Neural progenitor cell (in vitro differentiated cells): ENCODE data around the gene LRP1B. TPM values are rescaled to one million over a fixed set of nuclear protein-coding genes. Genes with fewer than 3 reads are reported as not detected.
A peak's percentile ranks its signal among the peaks of the same experiment; 100 is the strongest.

Experiments
- DNase-seq: peaks from one replicate; pipeline ENCODE4 v3.0.0-alpha.2; 2016; ENCODE audit warnings: low spot score
- H2AFZ ChIP-seq: fragments of 200-600 bp; sonication (generic); replicated peaks from 2 replicates; pipeline ENCODE4 v1.6.1; 2016; ENCODE audit warnings: antibody characterized with exemption
- H3F3A ChIP-seq: fragments of 200-600 bp; sonication (generic); 2 replicates; pipeline ENCODE4 v1.6.1; 2016; ENCODE audit warnings: antibody characterized with exemption, low read depth
- H3K27ac ChIP-seq: fragments of 200-600 bp; sonication (generic); 2 replicates; pipeline ENCODE4 v1.5.1; 2016; ENCODE audit warnings: mild to moderate bottlenecking
- H3K27me3 ChIP-seq: fragments of 200-600 bp; sonication (generic); 2 replicates; pipeline ENCODE4 v1.6.1; 2016; ENCODE audit warnings: mild to moderate bottlenecking, moderate library complexity
- H3K36me3 ChIP-seq: fragments of 200-600 bp; sonication (generic); 2 replicates; pipeline ENCODE4 v1.5.1; 2016
- H3K4me1 ChIP-seq: fragments of 200-600 bp; sonication (generic); 2 replicates; pipeline ENCODE4 v1.6.1; 2016; ENCODE audit warnings: mixed run types
- H3K4me2 ChIP-seq: fragments of 200-600 bp; sonication (generic); 2 replicates; pipeline ENCODE4 v1.6.1; 2016
- H3K4me3 ChIP-seq: fragments of 200-600 bp; sonication (generic); 2 replicates; pipeline ENCODE4 v1.5.1; 2016
- H3K79me2 ChIP-seq: fragments of 200-600 bp; sonication (generic); 2 replicates; pipeline ENCODE4 v1.6.1; 2016; ENCODE audit warnings: low read depth
- H3K9ac ChIP-seq: fragments of 200-600 bp; sonication (generic); 2 replicates; pipeline ENCODE4 v1.6.1; 2016
- H3K9me3 ChIP-seq: fragments of 200-600 bp; sonication (generic); 2 replicates; pipeline ENCODE4 v1.5.1; 2016; ENCODE audit warnings: low read depth
- H4K20me1 ChIP-seq: fragments of 200-600 bp; sonication (generic); 2 replicates; pipeline ENCODE4 v1.6.1; 2016; ENCODE audit warnings: low read depth
- H3K27ac Mint-ChIP-seq: 3 replicates; pipeline ENCODE4 v1.8.0; 2021; ENCODE audit warnings: mixed read lengths
- H3K27me3 Mint-ChIP-seq: 2 replicates; pipeline ENCODE4 v1.8.0; 2022; ENCODE audit warnings: low read depth, mild to moderate bottlenecking, inconsistent platforms, moderate library complexity, mixed read lengths; ENCODE audit not compliant: insufficient read depth
- H3K36me3 Mint-ChIP-seq: 3 replicates; pipeline ENCODE4 v1.8.0; 2021; ENCODE audit warnings: mixed read lengths
- H3K4me1 Mint-ChIP-seq: 3 replicates; pipeline ENCODE4 v1.8.0; 2021; ENCODE audit warnings: mixed read lengths
- H3K4me3 Mint-ChIP-seq: 3 replicates; pipeline ENCODE4 v1.8.0; 2021; ENCODE audit warnings: mild to moderate bottlenecking, moderate library complexity, mixed read lengths
- H3K9me3 Mint-ChIP-seq: 3 replicates; pipeline ENCODE4 v1.8.0; 2020; ENCODE audit warnings: mixed read lengths
- EZH2 ChIP-seq: fragments of 200-600 bp; sonication (generic); IDR thresholded peaks from 2 replicates; pipeline ENCODE4 v1.6.1; 2017; ENCODE audit warnings: antibody characterized with exemption, mild to moderate bottlenecking, moderate library complexity
- EZH2phosphoT487 ChIP-seq: fragments of 200-600 bp; sonication (generic); IDR thresholded peaks from 2 replicates; pipeline ENCODE4 v1.6.1; 2017; ENCODE audit warnings: antibody characterized with exemption
- total RNA-seq: library from RNA; depleted of rRNA; stranded (reverse); fragments of >200 nt; gene quantifications from 2 replicates; pipeline ENCODE4 v1.2.3, GENCODE V29; 2015; ENCODE audit warnings: low replicate concordance
- TF ChIP-seq, protein P1 (sequence below): fragments of 200-600 bp; sonication (generic); IDR thresholded peaks from 2 replicates; pipeline ENCODE4 v1.5.1; 2017; ENCODE audit warnings: antibody characterized with exemption, mild to moderate bottlenecking

LRP1B gene
- total RNA-seq, 1 donor from 2014 or later, result not detected

DNA sequence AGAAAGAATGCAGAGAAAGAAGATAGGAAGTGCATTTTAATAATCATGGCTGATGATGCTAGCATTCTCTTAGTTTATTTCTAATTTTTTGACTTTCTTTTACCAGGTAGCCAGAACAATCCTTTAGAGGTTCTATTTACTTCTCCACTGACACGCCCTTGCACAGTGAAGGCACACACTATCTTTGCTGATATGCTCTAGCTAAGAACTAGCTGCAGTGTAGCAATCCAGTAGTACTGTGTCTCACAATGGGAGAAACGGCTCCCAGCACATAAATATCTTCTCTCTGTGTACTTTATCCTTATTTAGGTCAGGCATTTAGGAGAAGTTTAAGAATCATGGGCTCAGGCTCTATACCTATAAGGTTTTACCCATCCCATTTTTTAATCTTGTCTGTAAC, 1005.4 kb downstream of the LRP1B start:
- Mint-ChIP-seq H3K27ac (no peak overlapping the region), H3K36me3 (no peaks in the 10 kb centered on the region), H3K27me3 (peaks cover 2% of the 10 kb centered on the region), H3K4me1 (no peaks in the 10 kb centered on the region), H3K9me3 (no peaks in the 10 kb centered on the region), H3K4me3 (no peak overlapping the region)
- Histone ChIP-seq H3F3A (no peaks in the 10 kb centered on the region), H3K27ac (no peak overlapping the region), H3K4me1 (no peaks in the 10 kb centered on the region), H3K36me3 (no peaks in the 10 kb centered on the region), H3K79me2 (no peaks in the 10 kb centered on the region), H3K4me2 (no peak overlapping the region), H2AFZ (no peak overlapping the region), H3K27me3 (no peaks in the 10 kb centered on the region), H4K20me1 (no peaks in the 10 kb centered on the region), H3K9me3 (no peaks in the 10 kb centered on the region), H3K4me3 (no peak overlapping the region), H3K9ac (no peak overlapping the region)
- DNase-seq, result no peak
- TF ChIP-seq EZH2 (no peak), EZH2phosphoT487 (no peak)
- TF ChIP-seq, protein P1, sequence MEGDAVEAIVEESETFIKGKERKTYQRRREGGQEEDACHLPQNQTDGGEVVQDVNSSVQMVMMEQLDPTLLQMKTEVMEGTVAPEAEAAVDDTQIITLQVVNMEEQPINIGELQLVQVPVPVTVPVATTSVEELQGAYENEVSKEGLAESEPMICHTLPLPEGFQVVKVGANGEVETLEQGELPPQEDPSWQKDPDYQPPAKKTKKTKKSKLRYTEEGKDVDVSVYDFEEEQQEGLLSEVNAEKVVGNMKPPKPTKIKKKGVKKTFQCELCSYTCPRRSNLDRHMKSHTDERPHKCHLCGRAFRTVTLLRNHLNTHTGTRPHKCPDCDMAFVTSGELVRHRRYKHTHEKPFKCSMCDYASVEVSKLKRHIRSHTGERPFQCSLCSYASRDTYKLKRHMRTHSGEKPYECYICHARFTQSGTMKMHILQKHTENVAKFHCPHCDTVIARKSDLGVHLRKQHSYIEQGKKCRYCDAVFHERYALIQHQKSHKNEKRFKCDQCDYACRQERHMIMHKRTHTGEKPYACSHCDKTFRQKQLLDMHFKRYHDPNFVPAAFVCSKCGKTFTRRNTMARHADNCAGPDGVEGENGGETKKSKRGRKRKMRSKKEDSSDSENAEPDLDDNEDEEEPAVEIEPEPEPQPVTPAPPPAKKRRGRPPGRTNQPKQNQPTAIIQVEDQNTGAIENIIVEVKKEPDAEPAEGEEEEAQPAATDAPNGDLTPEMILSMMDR, result no peak

DNA sequence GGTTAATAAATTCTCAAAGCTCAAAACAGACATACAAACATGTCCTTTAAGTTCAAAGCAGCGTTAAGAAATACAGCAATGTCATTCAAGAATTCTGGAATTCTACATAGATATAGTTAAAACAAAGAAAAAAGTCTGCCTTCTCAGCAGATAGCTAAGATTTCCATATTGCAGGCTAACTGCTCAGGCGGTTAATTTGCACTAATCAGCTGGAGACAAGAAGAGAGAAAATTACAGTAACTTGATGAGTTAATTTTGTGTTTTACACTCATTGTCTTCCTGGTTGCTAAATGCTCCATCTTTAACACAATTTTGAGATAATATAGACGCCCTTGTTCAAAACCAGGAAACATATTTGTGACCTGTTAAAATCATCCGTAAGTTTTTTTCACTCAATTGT, 1012.0 kb downstream of the LRP1B start:
- Histone ChIP-seq H3K9ac (no peak overlapping the region), H3K27me3 (no peaks in the 10 kb centered on the region)

DNA sequence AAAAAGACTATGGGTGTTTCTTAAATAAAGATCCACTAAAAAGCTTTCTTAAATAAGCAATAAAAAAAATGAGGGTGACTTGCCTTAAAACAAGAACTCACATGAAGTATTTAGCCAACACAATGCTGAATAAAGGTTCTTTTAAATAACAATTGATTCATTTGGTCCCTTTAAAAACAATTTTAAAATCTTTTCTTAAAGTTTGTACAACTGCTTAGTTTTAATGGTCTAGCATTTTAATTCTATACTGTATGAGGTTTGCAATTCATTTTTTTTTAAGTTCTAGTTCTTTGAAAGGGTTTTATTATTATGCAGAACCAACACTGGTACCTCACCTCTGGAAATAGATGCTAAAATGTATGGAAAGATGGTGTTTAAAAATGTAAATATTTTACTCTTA, 1017.5 kb downstream of the LRP1B start:
- no peak overlapping the region for H3K27ac ChIP-seq
- H2AFZ ChIP-seq, result no peak overlapping the region
- H3K4me2 ChIP-seq, result no peak overlapping the region
- Mint-ChIP-seq H3K27ac (no peak overlapping the region), H3K27me3 (no peaks in the 10 kb centered on the region), H3K36me3 (no peaks in the 10 kb centered on the region), H3K9me3 (no peaks in the 10 kb centered on the region), H3K4me3 (no peak overlapping the region), H3K4me1 (no peaks in the 10 kb centered on the region)
- H3K79me2 ChIP-seq, result no peaks in the 10 kb centered on the region
- no peaks in the 10 kb centered on the region for H3K36me3 ChIP-seq
- no peak for DNase-seq
- no peaks in the 10 kb centered on the region for H3F3A ChIP-seq
- no peak overlapping the region for H3K9ac ChIP-seq
- TF ChIP-seq, protein P1, result no peak
- TF ChIP-seq EZH2, result no peak
- H3K4me1 ChIP-seq, result no peaks in the 10 kb centered on the region
- H4K20me1 ChIP-seq, result no peaks in the 10 kb centered on the region
- H3K9me3 ChIP-seq, result no peaks in the 10 kb centered on the region
- no peaks in the 10 kb centered on the region for H3K27me3 ChIP-seq
- no peak overlapping the region for H3K4me3 ChIP-seq

More for the DNA sequence above, 1012.0 kb downstream of the LRP1B start:
- no peak overlapping the region for H3K27ac Mint-ChIP-seq
- Histone ChIP-seq H3K9me3 (no peaks in the 10 kb centered on the region), H3K36me3 (no peaks in the 10 kb centered on the region), H3K79me2 (no peaks in the 10 kb centered on the region), H3K27ac (no peak overlapping the region), H2AFZ (peak overlapping the region; percentile 34), H3K4me2 (no peak overlapping the region), H3F3A (no peaks in the 10 kb centered on the region), H3K4me3 (no peak overlapping the region), H3K4me1 (no peaks in the 10 kb centered on the region), H4K20me1 (no peaks in the 10 kb centered on the region)
- no peaks in the 10 kb centered on the region for H3K36me3 Mint-ChIP-seq
- no peaks in the 10 kb centered on the region for H3K4me1 Mint-ChIP-seq
- no peak for DNase-seq
- no peaks in the 10 kb centered on the region for H3K27me3 Mint-ChIP-seq
- no peak overlapping the region for H3K4me3 Mint-ChIP-seq
- H3K9me3 Mint-ChIP-seq, result no peaks in the 10 kb centered on the region
- TF ChIP-seq EZH2phosphoT487 (no peak), EZH2 (no peak)
- TF ChIP-seq, protein P1, result no peak

DNA sequence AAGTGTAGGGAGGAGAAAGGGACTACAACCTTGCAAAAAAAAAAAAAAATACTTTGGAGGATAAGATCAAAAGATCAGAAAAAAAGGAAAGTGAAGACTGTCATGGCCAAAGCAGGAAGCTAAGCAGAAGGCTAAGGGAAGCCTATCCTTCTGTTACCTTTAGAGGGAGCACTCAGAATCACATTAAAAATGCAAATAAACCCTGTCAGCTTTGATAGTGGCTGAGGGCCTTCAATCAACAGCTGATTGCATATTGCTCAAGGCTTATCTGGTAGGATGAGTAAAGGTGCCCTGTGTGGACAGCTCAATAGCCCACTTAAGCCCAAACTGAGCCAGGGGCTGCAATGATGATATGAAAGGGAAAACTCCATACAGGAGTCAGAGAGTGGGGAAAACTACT, 1021.2 kb downstream of the LRP1B start:
- Histone ChIP-seq H3K9me3 (no peaks in the 10 kb centered on the region), H3K36me3 (no peaks in the 10 kb centered on the region), H4K20me1 (no peaks in the 10 kb centered on the region), H3K27ac (no peak overlapping the region), H3K4me2 (no peak overlapping the region), H3K4me3 (no peak overlapping the region), H2AFZ (no peak overlapping the region), H3F3A (no peaks in the 10 kb centered on the region), H3K79me2 (no peaks in the 10 kb centered on the region), H3K4me1 (no peaks in the 10 kb centered on the region), H3K9ac (no peak overlapping the region), H3K27me3 (no peaks in the 10 kb centered on the region)
- Mint-ChIP-seq H3K4me3 (no peak overlapping the region), H3K9me3 (no peaks in the 10 kb centered on the region), H3K27ac (no peak overlapping the region), H3K27me3 (no peaks in the 10 kb centered on the region), H3K36me3 (no peaks in the 10 kb centered on the region), H3K4me1 (peaks cover 2% of the 10 kb centered on the region)
- TF ChIP-seq, protein P1, result peak; percentile 40
- no peak for TF ChIP-seq EZH2phosphoT487
- TF ChIP-seq EZH2, result no peak
- peak; percentile 24 for DNase-seq
